Breast epithelium (tissue), 3 donors: ENCODE results near the gene TMCC1.

Source experiments
- CTCF ChIP-seq, 3 donors: fragments of 450-650 bp; IDR thresholded peaks; one replicate each; pipeline ENCODE4 v1.5.1; 2016 to 2017; ENCODE audit warnings: antibody characterized with exemption in 3 of 3, mild to moderate bottlenecking in 3 of 3, moderate library complexity in 3 of 3
- POLR2AphosphoS5 ChIP-seq, 3 donors: sonication (generic); formaldehyde crosslinking; IDR thresholded peaks; one replicate each; pipeline ENCODE4 v1.6.1; 2017; ENCODE audit warnings: antibody characterized with exemption in 3 of 3

GRCh38 chr3:129686941-129687340, 206.6 kb downstream of the TMCC1 start:
- TF ChIP-seq CTCF (IDR thresholded peaks at IDR 0.05): no peak
- TF ChIP-seq POLR2AphosphoS5 (IDR thresholded peaks at IDR 0.05): no peak
